OCI-LY7 (cell line): Measurements from ENCODE around the gene PHRF1.

Experiments
- CTCF ChIP-seq: fragments of 200-600 bp; sonication (generic); conservative IDR thresholded peaks from 2 replicates; pipeline ENCODE4 v1.5.1; 2014; ENCODE audit warnings: mild to moderate bottlenecking, antibody characterized with exemption, low read length, moderate library complexity, mixed read lengths
- EZH2phosphoT487 ChIP-seq: fragments of 200-600 bp; sonication (generic); IDR thresholded peaks from 2 replicates; pipeline ENCODE4 v1.6.1; 2018; ENCODE audit warnings: low read depth, borderline replicate concordance, mild to moderate bottlenecking, mixed run types, antibody characterized with exemption, low read length, moderate library complexity, mixed read lengths

DNA sequence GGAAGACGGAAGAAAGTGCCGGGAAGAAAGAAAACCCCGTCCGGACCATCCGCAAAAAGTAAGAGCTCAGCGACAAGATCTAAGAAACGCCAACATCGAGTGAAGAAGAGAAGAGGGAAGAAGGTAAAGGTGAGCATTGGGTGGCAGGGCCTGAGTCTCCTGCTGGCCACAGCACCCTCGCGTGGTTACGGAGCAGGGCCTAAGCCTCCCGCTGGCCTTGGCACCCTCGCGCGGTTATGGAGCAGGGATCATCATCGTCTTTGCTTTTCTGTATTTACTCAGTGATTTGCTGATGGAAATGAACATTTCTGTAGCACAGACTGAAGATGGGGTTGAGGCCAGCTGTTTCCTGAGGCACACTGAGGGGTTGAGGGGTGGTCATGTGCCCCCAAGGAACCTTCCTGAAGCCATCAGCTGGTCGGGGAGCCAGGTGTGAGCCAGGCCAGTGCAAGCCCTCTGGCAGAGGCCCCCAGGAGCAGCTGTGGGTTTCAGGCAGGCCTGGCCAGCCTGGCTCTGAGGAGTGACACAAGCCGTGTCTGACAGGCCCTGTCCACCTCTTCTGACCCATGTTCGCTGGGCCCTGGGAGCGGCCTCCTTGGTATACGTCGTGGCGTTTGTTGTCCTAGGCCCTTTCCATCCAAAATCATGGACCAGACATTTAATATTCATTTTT lies 25.4 kb downstream of the PHRF1 start:
- TF ChIP-seq EZH2phosphoT487 (no peak), CTCF (no peak)
